ENCODE results near the gene USP20.

The USP20 gene

DNA sequence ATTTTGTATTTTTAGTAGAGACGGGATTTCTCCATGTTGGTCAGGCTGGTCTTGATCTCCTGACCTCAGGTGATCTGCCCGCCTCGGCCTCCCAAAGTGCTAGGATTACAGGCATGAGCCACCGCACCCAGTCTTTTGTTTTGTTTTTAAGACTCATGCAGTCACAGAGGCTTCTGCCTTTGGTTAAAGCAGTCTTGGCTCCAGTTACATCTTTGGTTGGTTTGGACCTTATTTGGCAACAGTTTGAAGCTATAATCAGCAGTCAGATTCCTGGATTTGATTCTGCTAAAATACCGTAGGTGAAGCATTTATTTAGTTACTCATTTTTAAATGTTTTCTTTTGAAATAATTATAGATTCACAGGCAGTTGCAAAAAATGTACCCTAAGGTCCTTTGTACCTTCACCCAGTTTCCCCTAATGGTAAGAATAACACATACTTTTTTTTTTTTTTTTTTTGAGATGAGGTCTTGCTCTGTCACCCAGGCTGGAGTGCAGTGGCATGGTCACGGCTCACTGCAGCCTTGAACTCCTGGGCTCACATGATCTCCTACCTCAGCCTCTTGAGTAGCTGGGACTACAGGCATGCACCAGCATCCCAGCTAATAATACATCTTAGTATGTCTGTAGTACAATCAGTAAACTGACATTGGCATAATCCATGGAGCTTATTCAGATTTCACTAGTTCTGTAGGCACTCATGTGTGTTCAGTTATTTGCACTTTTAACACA, 15.7 kb downstream of the USP20 start:
- H3K27ac ChIP-seq: no peak overlapping the region

DNA sequence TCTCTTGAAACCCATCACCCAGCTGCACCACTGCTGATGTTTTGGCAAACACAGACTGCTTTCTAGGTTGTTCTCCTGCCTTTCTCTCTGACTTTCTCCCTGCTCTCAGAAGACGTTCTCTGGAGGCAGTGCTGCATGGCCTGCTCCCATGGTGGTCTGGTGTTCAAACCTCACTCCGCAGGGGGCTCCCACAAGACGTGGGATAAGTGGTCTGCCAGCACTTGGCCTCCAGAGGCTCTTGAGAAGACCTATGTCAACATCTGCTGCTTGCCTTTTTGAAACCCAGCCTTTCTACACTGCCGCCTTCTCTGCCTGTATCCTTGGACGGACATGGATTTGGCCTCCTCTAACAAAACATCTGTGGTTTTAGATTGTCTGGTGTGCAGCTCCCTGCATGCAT, 16.6 kb downstream of the USP20 start:
- Histone ChIP-seq H3K4me3 (no peak overlapping the region), H3K27ac (no peak overlapping the region)

More for the DNA sequence above, 15.7 kb downstream of the USP20 start:
- H3K4me3 ChIP-seq: no peak overlapping the region

DNA sequence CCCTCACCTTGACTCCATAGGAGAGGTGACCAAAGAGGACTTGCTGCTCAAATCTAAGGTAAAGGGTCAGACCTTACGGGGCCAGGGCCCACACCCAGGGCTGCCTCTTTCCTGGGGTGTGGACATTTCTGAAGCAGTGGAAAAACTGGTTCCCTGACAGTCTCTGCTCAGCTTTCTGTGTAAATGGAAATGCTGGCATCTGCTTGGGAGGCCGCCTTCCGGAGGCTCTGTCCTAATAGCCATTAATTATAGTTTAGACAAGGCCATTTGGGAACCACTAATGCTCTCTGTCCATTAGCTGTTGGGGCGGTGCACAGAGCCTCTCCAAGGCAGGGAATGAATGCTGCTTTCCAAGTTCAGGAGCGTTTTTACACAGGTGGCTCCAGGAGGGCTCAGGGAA, 17.3 kb downstream of the USP20 start:
- peak overlapping the region in 1 of 21 experiments; percentile 4 for H3K27ac ChIP-seq
- no peak overlapping the region for H3K4me3 ChIP-seq

DNA sequence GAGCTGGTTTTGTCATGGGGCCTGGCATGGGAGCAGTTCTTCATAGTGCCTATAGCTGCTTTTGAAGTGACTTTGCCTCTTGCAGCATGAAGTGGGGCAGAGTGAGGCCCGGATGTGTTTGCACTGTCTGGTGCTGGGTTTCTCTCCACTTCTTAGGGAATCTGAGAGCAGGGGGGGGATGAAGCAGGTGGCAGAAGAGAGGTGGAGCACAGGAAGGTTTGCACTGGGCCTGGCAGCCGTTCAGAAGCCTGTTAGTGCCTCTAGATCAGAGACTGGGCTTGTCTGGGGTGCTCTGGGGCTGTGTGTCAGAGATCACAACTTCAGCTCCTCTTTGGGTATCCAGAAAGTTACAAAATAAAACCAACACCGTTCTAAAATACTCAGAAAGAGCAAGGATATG, 18.4 kb downstream of the USP20 start:
- H3K27ac ChIP-seq: no peak overlapping the region

DNA sequence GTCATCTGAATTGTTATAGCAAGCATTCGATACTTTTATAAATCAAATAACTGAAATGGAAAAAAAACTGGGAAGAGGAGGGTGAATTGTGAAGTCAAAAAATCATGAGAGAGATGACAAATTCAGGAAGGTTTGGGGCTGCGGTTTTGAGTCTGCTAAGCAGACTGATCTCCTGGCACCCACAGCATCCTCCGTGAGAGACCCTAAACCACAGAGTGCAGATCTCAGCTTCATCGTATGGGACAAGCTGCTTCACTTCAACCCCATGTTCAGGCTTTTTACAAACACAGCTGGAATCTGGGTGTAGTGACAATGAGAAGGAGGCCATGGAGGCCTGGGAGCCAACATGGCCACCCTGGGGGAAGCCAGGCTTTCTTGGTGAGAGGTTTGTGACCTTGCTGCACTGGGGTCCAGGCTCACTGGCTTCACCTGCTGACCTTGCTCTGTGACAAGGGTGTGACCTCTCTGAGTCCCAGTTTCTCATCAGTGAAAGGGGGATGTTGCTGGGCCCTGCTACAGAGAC, 19.4 kb downstream of the USP20 start:
- H3K4me3 ChIP-seq: no peak overlapping the region
- H3K27ac ChIP-seq: peak overlapping the region in 1 of 21 experiments; percentile 42

More for the DNA sequence above, 18.4 kb downstream of the USP20 start:
- H3K4me3 ChIP-seq: no peak overlapping the region

DNA sequence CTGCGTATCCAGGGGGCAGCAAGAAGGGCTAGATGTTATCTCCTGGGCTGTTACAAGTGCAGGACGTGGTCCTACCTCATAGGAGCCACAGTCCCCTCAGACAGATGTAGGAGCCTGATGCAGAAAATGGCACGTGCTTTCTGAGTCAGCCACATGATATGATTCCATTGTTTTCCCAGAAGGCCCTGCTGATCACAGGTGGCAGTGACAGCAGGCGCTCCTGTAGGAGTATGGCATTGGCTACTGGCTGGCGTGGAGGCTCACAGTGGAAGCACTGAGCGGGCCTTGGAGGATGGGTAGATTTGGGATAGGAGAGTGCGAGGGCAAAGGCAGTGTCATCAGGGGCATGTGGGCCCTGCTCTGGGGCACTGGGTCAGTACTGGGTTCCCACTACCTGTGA, 21.9 kb downstream of the USP20 start:
- Histone ChIP-seq H3K4me3 (no peak overlapping the region), H3K27ac (no peak overlapping the region)

DNA sequence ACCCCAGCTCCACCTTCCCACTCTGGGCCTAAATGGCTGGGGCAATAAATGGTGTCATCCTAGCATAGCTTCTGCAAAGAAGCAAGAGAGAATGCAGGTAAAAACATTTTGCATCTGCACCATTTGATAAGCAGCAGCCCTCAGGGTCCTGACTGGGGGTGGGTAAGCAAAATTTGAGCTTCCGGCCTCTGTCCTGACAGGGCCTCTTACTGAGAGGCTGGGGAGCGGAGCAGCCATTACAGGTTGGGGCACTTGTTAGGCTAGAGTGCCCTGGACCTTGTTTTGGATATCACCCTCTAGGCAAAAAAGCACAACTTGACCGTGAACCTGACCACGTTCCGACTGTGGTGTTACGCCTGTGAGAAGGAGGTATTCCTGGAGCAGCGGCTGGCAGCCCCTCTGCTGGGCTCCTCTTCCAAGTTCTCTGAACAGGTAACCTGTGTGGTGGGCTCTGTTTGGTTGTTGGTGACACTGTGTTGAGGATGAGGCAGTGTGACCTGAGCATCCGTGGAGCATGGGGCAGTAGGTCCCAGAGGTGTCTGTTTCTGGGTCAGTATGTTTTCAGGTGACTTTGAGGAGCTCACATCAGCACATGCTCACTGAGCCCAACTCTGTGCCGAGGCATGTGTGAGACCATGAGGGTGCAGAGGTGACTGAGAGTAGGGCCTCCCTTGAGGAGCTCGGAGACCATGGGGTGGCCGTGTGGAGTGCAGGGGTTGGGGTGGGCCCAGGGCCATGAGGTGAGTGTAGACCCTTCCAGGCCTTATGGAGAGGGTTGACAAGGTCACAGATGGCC, 23.1 kb downstream of the USP20 start:
- H3K27ac ChIP-seq: peak overlapping the region in 1 of 21 experiments; percentile 21
- no peak overlapping the region for H3K4me3 ChIP-seq

DNA sequence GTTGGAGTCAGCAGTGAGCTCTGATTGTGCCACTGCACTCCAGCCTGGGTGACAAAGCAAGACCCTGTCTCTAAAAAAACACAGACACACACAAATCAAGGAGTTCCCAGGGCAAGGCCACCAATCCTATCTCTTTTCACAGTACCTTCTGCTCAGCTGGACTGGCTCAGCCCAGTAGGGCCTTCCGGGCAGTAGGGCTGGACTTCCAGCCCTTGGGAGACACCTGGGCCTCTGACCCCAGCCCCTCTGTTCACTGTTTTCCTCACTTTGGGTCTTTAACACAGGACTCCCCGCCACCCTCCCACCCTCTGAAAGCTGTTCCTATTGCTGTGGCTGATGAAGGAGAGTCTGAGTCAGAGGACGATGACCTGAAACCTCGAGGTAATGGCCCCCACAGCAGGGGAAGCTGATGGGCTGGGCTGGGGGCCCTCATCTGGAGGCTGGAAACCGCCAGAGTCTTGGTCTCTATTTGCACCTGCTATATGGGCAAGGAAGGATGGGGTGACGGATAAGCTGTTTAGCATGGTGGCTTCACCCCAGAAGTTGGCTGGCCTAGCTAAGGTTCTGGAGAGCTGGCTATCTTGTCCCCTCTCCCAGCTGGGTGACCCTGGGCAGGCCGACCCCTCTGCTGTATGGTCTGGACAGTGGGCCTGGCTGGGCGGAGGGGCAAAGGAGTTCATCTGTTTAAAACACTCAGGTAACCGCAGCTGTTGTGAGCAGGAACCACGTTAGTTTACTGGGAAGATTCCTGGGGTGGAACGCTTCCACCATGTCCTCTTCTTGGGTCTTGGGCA, 25.6 kb downstream of the USP20 start:
- Histone ChIP-seq H3K27ac (peak overlapping the region in 7 of 21 experiments; percentile 21 to 64 (median 27)), H3K4me3 (no peak overlapping the region)

DNA sequence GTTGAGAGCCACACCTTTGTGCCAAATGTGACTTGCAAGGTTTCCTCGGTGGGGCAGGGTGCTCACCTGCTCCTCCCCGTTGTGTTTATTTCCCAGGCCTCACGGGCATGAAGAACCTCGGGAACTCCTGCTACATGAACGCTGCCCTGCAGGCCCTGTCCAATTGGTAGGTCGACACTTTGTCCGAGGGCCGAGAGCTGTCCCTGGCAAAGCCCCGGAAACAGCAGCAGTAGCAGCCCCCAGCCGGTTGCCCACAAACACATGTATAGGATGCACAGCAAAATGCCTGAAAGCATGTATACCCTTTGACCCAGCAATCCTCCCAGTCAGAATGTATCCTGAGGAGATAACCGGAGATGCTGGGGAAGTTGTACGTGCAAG, 26.2 kb downstream of the USP20 start:
- H3K27ac ChIP-seq: peak overlapping the region in 2 of 21 experiments; percentile 21 to 22
- H3K4me3 ChIP-seq: no peak overlapping the region

DNA sequence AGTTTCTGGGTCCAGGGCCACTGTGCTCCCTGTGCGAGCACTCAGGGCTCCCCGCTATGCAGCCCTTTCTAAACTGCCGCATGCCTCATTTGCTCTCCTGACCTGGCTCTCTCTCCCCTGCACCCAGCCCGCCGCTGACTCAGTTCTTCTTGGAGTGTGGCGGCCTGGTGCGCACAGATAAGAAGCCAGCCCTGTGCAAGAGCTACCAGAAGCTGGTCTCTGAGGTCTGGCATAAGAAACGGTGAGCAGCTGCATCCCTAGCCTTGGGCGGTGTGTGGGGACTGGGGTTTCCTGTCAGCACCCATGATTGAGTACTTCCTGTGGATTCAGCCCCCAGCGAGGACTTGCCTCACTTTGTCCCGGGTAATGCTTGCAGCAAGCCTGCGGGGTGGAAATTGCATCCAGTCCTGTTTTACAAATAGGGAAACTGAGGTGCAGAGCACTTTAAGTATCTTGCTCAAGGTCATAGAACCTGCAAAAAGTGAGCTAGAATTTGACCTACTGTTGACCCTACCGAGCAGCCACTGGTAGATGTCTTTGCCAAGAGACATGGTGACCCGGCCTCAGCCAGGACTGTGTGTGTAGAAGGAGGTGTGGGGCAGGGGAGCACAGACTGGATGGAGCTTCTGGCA, 27.9 kb downstream of the USP20 start:
- no peak overlapping the region for H3K4me3 ChIP-seq
- H3K27ac ChIP-seq: peak overlapping the region in 8 of 21 experiments; percentile 6 to 83 (median 56)

DNA sequence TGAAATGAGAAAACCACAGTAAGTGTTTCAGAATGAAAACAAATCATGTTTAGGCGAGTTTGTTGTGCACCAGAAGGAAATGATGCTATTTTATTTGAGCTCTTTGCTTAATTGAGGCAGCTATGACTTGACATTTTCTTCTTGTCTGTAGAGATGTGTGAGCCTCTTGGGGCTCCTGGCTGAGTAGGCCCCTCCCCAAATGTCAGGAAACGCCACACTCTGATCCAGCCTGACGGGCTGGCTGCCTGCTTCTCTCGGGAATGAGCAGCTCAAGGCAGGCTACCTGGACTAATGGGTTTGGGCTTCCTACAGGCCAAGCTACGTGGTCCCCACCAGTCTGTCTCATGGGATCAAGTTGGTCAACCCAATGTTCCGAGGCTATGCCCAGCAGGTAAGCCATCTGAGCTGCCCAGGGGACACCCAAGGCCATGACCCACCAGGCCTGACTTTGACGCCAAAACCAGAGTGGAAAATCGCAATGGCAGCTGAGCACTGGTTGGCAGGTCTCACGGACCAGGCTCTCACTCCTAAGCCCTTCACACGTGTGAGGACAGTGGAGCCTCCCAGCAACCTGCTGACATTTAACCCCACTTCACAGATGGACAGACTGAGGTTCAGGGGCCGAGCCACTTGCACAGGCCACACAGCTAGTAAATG, 29.9 kb downstream of the USP20 start:
- Histone ChIP-seq H3K4me3 (no peak overlapping the region), H3K27ac (peak overlapping the region in 5 of 21 experiments; percentile 17 to 94 (median 77))

DNA sequence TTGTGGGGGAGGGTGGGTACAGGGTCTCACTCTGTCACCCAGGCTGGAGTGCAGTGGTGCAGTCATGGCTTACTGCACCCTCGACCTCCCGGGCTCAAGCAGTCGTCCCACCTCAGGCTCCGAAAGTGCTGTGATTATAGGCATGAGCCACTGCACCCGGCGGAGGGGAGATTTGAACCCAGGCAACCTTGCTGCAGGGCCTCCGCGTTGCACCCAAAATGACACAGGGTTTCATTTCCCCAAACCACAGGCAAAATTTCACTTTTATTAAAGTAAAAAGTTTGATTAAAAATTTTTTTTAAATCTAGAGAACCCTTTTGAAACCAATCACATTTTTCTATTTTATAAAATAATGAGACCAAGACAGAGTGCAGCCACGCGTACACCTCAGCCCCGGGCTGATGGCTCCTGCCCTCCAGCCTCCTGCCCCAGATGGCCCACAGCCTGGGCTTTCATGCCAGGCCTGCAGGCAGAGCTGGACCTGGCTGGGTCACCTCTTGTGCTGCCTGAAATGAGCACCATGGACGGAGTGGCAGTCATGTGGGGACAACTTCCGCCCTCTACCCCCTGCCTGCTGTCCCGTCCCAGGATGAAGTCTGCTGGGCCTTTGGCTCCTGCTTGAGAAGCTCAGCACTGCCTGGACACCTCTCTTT, 30.5 kb downstream of the USP20 start:
- H3K27ac ChIP-seq: peak overlapping the region in 6 of 21 experiments; percentile 42 to 94 (median 68)
- H3K4me3 ChIP-seq: no peak overlapping the region

DNA sequence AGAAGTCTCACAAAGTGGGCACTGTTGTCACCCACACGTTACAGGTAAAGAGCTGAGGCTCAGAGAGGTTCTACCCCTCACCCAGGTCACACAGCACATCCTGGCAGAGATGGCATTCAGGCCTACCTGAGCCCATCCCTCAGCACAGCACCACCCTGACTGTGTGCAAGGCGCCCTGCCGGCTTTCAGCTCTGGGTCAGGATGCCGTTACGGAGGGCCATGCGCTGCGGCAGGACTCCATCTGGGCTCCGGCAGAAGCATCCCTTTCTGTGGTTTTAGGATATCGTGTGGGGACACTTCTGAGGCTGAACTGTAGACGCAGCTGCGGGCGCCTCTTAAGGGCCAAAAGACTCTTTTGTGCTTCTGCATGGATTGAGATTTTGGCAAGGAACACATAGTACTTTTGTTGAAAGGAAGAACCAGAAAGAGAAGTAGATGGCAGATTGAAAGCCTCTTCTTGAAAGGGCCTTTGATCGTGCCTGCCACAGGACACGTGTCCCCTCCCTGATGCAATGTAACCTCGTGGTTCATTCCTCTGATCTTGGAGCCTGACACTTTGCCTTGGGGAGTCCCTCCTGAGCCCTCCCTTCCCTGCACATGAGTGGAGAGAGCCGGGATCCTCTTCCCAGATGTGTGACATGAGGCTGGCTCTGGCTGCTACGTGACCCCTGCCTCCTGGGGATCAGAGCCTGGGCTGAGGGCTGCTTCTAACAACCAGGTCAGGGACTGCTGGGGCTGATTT, 31.3 kb downstream of the USP20 start:
- Histone ChIP-seq H3K4me3 (no peak overlapping the region), H3K27ac (peak overlapping the region in 8 of 21 experiments; percentile 19 to 94 (median 60))

DNA sequence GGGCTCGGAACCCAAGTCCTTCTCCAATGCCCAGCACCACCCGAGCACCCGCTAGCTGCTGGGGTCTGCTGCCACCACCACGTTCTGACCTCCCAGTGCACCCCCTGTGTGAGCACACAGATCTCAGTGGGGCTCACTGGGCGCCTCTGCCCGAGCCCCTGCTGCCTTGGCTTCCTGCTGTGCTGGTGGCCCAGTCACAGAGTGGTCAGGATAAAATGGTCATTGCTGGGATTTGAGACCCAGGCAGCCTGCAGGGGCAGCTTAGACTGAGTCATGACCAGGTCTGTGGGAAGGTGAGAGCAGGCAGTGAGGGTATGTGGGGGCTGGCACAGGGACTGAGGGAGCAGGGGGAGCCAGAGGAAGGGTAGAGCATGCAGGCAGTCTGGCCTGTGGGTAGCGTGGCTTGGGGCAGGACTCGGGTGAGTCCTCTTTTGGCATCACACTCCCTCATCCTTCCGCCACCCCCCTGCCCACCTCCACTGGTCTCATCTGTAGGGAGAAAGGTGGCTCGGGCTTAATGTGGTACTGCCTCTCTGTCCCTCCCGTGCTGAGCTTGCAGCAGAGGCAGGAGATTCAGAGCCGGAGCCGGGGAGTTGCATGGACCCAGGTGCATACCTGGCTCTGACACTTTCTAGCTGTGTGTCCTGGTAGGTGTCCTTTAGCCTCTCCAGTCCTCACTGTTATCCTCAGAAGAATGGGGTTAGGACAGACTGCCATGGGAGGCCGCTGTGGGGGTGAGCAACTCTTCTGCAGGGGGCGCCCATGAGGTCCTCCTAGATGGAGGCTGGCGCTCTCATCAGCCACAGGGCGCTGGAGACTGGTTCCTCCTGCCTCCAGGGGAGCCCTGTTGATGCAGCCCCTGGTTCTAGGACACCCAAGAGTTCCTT, 32.1 kb downstream of the USP20 start:
- H3K27ac ChIP-seq: peak overlapping the region in 9 of 21 experiments; percentile 5 to 94 (median 60)

DNA sequence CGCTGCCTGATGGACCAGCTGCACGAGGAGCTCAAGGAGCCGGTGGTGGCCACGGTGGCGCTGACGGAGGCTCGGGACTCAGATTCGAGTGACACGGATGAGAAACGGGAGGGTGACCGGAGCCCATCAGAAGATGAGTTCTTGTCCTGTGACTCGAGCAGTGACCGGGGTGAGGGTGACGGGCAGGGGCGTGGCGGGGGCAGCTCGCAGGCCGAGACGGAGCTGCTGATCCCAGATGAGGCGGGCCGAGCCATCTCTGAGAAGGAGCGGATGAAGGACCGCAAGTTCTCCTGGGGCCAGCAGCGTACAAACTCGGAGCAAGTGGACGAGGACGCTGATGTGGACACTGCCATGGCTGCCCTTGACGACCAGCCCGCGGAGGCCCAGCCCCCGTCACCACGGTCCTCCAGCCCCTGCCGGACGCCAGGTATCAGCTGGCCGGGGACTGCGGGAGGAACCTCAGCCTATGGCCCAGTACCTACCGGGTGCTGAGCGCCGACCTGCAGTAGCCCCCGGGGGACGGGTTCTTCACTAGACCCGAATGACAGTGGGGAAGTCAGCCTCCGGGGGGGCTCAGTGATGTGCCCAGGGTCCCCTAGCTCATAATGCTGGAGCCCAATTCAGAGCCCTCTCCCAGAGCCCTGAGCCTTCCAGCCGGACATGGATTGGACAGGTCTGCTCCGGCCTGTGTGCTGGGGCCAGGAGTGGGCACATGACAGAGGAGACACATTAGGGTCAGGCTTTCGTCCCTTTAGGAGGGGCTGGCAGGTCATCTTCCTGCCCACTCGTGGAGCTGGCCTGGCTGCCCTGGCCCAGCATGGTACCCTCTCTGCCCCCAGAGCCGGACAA, 33.0 kb downstream of the USP20 start:
- peak overlapping the region in 16 of 21 experiments; percentile 5 to 94 (median 67) for H3K27ac ChIP-seq
- H3K4me3 ChIP-seq: no peak overlapping the region

More for the DNA sequence above, 32.1 kb downstream of the USP20 start:
- H3K4me3 ChIP-seq: no peak overlapping the region
